CD14-positive monocyte (primary cell): Measurements from ENCODE around the gene EPYC. TPM values are rescaled to one million over a fixed set of nuclear protein-coding genes. Genes with fewer than 3 reads are reported as not detected.

Experiments
- DNase-seq, 3 donors: peaks; one replicate each; pipeline ENCODE4 v3.0.0-alpha.2; 2011 to 2022
- H2AFZ ChIP-seq: 2 replicates; pipeline ENCODE4 v1.6.0; 2012; ENCODE audit warnings: mild to moderate bottlenecking, low read depth, low read length, inconsistent platforms; ENCODE audit not compliant: insufficient read depth, poor library complexity, severe bottlenecking
- H3K27ac ChIP-seq, 2 donors: 1 replicate in 1 of 2; 2 replicates in 1 of 2; pipeline ENCODE4 v1.5.1; 2012 to 2013; ENCODE audit warnings: low read length in 2 of 2, control low read depth in 1 of 2, inconsistent platforms in 1 of 2, low read depth in 1 of 2, mild to moderate bottlenecking in 1 of 2
- H3K27me3 ChIP-seq, 2 donors: one replicate each; pipeline versions ENCODE4 v1.6.0 to v1.6.1; 2011 to 2013; ENCODE audit warnings: low read length in 2 of 2; ENCODE audit not compliant: control insufficient read depth in 2 of 2, insufficient read depth in 2 of 2
- H3K36me3 ChIP-seq, 2 donors: replicated peaks in 1 of 2; 1 replicate in 1 of 2; 2 replicates in 1 of 2; pipeline versions ENCODE4 v1.5.1 to v1.6.1; 2012 to 2013; ENCODE audit warnings: low read length in 2 of 2, control low read depth in 1 of 2, inconsistent platforms in 1 of 2, mild to moderate bottlenecking in 1 of 2; ENCODE audit not compliant: insufficient read depth in 2 of 2, control insufficient read depth in 1 of 2
- H3K4me1 ChIP-seq, 2 donors: 1 replicate in 1 of 2; 2 replicates in 1 of 2; pipeline versions ENCODE4 v1.5.1 to v1.6.1; 2012 to 2013; ENCODE audit warnings: low read length in 2 of 2, control low read depth in 1 of 2, inconsistent platforms in 1 of 2, mild to moderate bottlenecking in 1 of 2, moderate library complexity in 1 of 2; ENCODE audit not compliant: insufficient read depth in 2 of 2, control insufficient read depth in 1 of 2
- H3K4me2 ChIP-seq: replicated peaks from 2 replicates; pipeline ENCODE3; 2012; ENCODE audit warnings: low read length, moderate library complexity, mild to moderate bottlenecking; ENCODE audit not compliant: poor library complexity, severe bottlenecking; ENCODE audit errors: extremely low read depth
- H3K4me3 ChIP-seq, 3 experiments: fragments of 200-600 bp in 1 of 3; sonication (generic) in 1 of 3; replicated peaks in 1 of 3; 1 replicate in 2 of 3; 2 replicates in 1 of 3; pipeline ENCODE4 v1.5.1; 2011 to 2013; ENCODE audit warnings: low read length in 3 of 3, mild to moderate bottlenecking in 3 of 3, control low read depth in 2 of 3, low read depth in 2 of 3, inconsistent platforms in 1 of 3, moderate library complexity in 1 of 3
- H3K79me2 ChIP-seq: 2 replicates; pipeline ENCODE4 v1.6.0; 2012; ENCODE audit warnings: mild to moderate bottlenecking, control low read depth, inconsistent platforms, low read length, moderate library complexity; ENCODE audit not compliant: insufficient read depth
- H3K9ac ChIP-seq: 2 replicates; pipeline ENCODE4 v1.6.0; 2017; ENCODE audit warnings: low read length, mild to moderate bottlenecking; ENCODE audit not compliant: insufficient read depth, poor library complexity, severe bottlenecking
- H3K9me3 ChIP-seq, 2 donors: replicated peaks in 1 of 2; 1 replicate in 1 of 2; 2 replicates in 1 of 2; pipeline versions ENCODE4 v1.5.1 to v1.6.1; 2012 to 2013; ENCODE audit warnings: low read length in 2 of 2, control low read depth in 1 of 2; ENCODE audit not compliant: control insufficient read depth in 1 of 2, insufficient read depth in 1 of 2
- H4K20me1 ChIP-seq: 2 replicates; pipeline ENCODE4 v1.6.0; 2012; ENCODE audit warnings: mild to moderate bottlenecking, low read length, control low read depth, moderate library complexity; ENCODE audit not compliant: insufficient read depth
- H3K27ac Mint-ChIP-seq, 7 donors: one replicate each; pipeline ENCODE4 v1.8.0; 2020; ENCODE audit warnings: mild to moderate bottlenecking in 7 of 7, mixed read lengths in 7 of 7, moderate library complexity in 6 of 7, inconsistent platforms in 2 of 7
- H3K27me3 Mint-ChIP-seq, 3 donors: one replicate each; pipeline ENCODE4 v1.8.0; 2021 to 2022; ENCODE audit warnings: low read depth in 3 of 3, mild to moderate bottlenecking in 3 of 3, mixed read lengths in 3 of 3, moderate library complexity in 3 of 3, inconsistent platforms in 1 of 3
- H3K36me3 Mint-ChIP-seq, 2 donors: one replicate each; pipeline ENCODE4 v1.8.0; 2020; ENCODE audit warnings: mixed read lengths in 2 of 2, inconsistent platforms in 1 of 2, mild to moderate bottlenecking in 1 of 2
- H3K4me1 Mint-ChIP-seq: one replicate; pipeline ENCODE4 v1.8.0; 2020; ENCODE audit warnings: mild to moderate bottlenecking, mixed read lengths
- H3K4me3 Mint-ChIP-seq, 2 donors: one replicate each; pipeline ENCODE4 v1.8.0; 2020; ENCODE audit warnings: mild to moderate bottlenecking in 2 of 2, mixed read lengths in 2 of 2, moderate library complexity in 1 of 2
- H3K9me3 Mint-ChIP-seq, 7 donors: one replicate each; pipeline ENCODE4 v1.8.0; 2020 to 2022; ENCODE audit warnings: mixed read lengths in 7 of 7, mild to moderate bottlenecking in 6 of 7, moderate library complexity in 6 of 7, inconsistent platforms in 2 of 7
- CTCF ChIP-seq: fragments of 200-600 bp; IDR thresholded peaks from one replicate; pipeline ENCODE4 v1.8.0; 2022; ENCODE audit warnings: antibody characterized with exemption, mild to moderate bottlenecking
- intact Hi-C, 2 donors: fragments of 100-400 bp; cut with micrococcal nuclease; formaldehyde crosslinking; loops; one replicate each; pipeline versions ENCODE4 v1.15.0 to v1.15.1; 2023
- polyA plus RNA-seq, 3 donors: library from polyadenylated mRNA; depleted of rRNA in 1 of 3; unstranded in 2 of 3; stranded (reverse) in 1 of 3; fragments of 300-500 nt in 2 of 3; fragments of >200 nt in 1 of 3; fragmentation: Illumina TruSeq in 2 of 3; gene quantifications; 1 replicate in 2 of 3; 2 replicates in 1 of 3; pipeline ENCODE4 v1.2.3, GENCODE V29; 2012 to 2021

EPYC gene
- polyA plus RNA-seq, 3 donors, result not detected

- Mint-ChIP-seq H3K9me3 (no peaks in the 10 kb centered on the region), H3K4me3 (no peak overlapping the region), H3K4me1 (no peaks in the 10 kb centered on the region), H3K36me3 (no peaks in the 10 kb centered on the region), H3K27ac (no peak overlapping the region), H3K27me3 (peaks cover 0 to 3% (median 2%) of the 10 kb centered on the region in 3 donors)
- Histone ChIP-seq H3K27ac (no peak overlapping the region), H3K27me3 (no peaks in the 10 kb centered on the region), H3K4me1 (no peaks in the 10 kb centered on the region), H3K4me2 (no peak overlapping the region), H3K79me2 (no peaks in the 10 kb centered on the region), H3K9ac (no peak overlapping the region), H2AFZ (no peak overlapping the region), H3K36me3 (no peaks in the 10 kb centered on the region), H4K20me1 (no peaks in the 10 kb centered on the region), H3K9me3 (no peaks in the 10 kb centered on the region), H3K4me3 (no peak overlapping the region)
- TF ChIP-seq CTCF, result no peak
- intact Hi-C loops, result no loop called here
- DNase-seq, result no peak
Observed at GRCh38 chr12:90974286-90974685, 30.5 kb downstream of the EPYC start.

- Histone ChIP-seq H3K4me1 (no peaks in the 10 kb centered on the region), H3K9ac (no peak overlapping the region), H3K27me3 (no peaks in the 10 kb centered on the region), H3K27ac (no peak overlapping the region), H3K4me3 (no peak overlapping the region), H3K9me3 (no peaks in the 10 kb centered on the region), H3K36me3 (no peaks in the 10 kb centered on the region), H3K79me2 (no peaks in the 10 kb centered on the region), H4K20me1 (no peaks in the 10 kb centered on the region), H3K4me2 (no peak overlapping the region), H2AFZ (no peak overlapping the region)
- Mint-ChIP-seq H3K27ac (no peak overlapping the region), H3K27me3 (peaks cover 0 to 3% (median 2%) of the 10 kb centered on the region in 3 donors), H3K4me1 (no peaks in the 10 kb centered on the region), H3K9me3 (no peaks in the 10 kb centered on the region), H3K4me3 (no peak overlapping the region), H3K36me3 (no peaks in the 10 kb centered on the region)
- no peak for TF ChIP-seq CTCF
- DNase-seq, result no peak
- intact Hi-C loops, result no loop called here
Observed at GRCh38 chr12:90972226-90972625, 32.5 kb downstream of the EPYC start.
